ENCODE results near the gene HOATZ.

HOATZ gene

DNA sequence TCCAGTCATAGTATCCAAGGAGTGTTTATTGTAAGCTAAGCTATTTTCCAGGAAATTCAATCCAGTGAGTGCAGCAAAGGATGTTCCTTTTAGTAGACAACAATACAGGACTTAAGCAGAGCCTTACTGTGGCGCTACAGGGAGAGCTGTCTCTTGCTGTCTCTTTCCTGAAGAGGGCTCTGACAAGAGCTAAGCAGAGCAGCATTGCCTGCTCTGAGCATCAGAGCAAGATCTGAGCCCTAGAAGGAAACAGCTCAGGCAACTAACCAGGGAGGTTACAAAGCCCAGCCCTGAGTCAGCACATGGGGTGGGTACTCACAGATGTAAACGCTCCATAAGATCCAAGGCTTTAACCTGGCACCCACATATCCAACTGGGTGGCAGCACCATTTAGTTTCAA, 33.9 kb downstream of the HOATZ start:
- no peaks in the 10 kb centered on the region for H3K9me3 ChIP-seq (ENCODE audit: low read length)
- H3K79me2 ChIP-seq (ENCODE audit: insufficient read depth, low read length), result no peaks in the 10 kb centered on the region
- H3K9ac ChIP-seq (ENCODE audit: low read length), result no peak overlapping the region
- no peak for TF ChIP-seq EZH2 (IDR thresholded peaks at IDR 0.05; ENCODE audit: borderline replicate concordance, low read length)
- TF ChIP-seq, protein P1, sequence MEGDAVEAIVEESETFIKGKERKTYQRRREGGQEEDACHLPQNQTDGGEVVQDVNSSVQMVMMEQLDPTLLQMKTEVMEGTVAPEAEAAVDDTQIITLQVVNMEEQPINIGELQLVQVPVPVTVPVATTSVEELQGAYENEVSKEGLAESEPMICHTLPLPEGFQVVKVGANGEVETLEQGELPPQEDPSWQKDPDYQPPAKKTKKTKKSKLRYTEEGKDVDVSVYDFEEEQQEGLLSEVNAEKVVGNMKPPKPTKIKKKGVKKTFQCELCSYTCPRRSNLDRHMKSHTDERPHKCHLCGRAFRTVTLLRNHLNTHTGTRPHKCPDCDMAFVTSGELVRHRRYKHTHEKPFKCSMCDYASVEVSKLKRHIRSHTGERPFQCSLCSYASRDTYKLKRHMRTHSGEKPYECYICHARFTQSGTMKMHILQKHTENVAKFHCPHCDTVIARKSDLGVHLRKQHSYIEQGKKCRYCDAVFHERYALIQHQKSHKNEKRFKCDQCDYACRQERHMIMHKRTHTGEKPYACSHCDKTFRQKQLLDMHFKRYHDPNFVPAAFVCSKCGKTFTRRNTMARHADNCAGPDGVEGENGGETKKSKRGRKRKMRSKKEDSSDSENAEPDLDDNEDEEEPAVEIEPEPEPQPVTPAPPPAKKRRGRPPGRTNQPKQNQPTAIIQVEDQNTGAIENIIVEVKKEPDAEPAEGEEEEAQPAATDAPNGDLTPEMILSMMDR (IDR thresholded peaks at IDR 0.05; ENCODE audit: low read length), result no peak
- H3F3A ChIP-seq (ENCODE audit: insufficient read depth, low read length), result no peaks in the 10 kb centered on the region
- no peak overlapping the region for H3K4me2 ChIP-seq (ENCODE audit: low read length)
- no peaks in the 10 kb centered on the region for H4K20me1 ChIP-seq (ENCODE audit: insufficient read depth, low read length)
- H3K9me2 ChIP-seq (ENCODE audit: low read depth, low read length), result no peaks in the 10 kb centered on the region
- H3K36me3 ChIP-seq (ENCODE audit: insufficient read depth, low read length), result no peaks in the 10 kb centered on the region
- no peak overlapping the region for H2AFZ ChIP-seq (ENCODE audit: low read length)
- no peak overlapping the region for H3K4me3 ChIP-seq (ENCODE audit: low read depth, low read length, poor library complexity, severe bottlenecking)
- H3K27me3 ChIP-seq (ENCODE audit: insufficient read depth, low read length), result peaks cover 8% of the 10 kb centered on the region
- H3K4me1 ChIP-seq (ENCODE audit: insufficient read depth, low read length, severe bottlenecking), result no peaks in the 10 kb centered on the region
- H3K27ac ChIP-seq (ENCODE audit: low read depth, low read length, poor library complexity, severe bottlenecking), result no peak overlapping the region

- H2AFZ ChIP-seq (ENCODE audit: low read length), result no peak overlapping the region
- no peak overlapping the region for H3K9ac ChIP-seq (ENCODE audit: low read length)
- TF ChIP-seq EZH2 (IDR thresholded peaks at IDR 0.05; ENCODE audit: borderline replicate concordance, low read length), result no peak
- TF ChIP-seq, protein P1 (IDR thresholded peaks at IDR 0.05; ENCODE audit: low read length), result no peak
Measured at GRCh38 chr11:111549196-111549868, 34.8 kb downstream of the HOATZ start.

GRCh38 chr11:111549869-111550203, 35.3 kb downstream of the HOATZ start:
- H4K20me1 ChIP-seq (ENCODE audit: insufficient read depth, low read length), result no peaks in the 10 kb centered on the region
- H3K4me1 ChIP-seq (ENCODE audit: insufficient read depth, low read length, severe bottlenecking), result no peaks in the 10 kb centered on the region
- no peak overlapping the region for H3K9ac ChIP-seq (ENCODE audit: low read length)
- H3K27me3 ChIP-seq (ENCODE audit: insufficient read depth, low read length), result peaks cover 8% of the 10 kb centered on the region
- H3F3A ChIP-seq (ENCODE audit: insufficient read depth, low read length), result no peaks in the 10 kb centered on the region
- H3K27ac ChIP-seq (ENCODE audit: low read depth, low read length, poor library complexity, severe bottlenecking), result no peak overlapping the region
- H3K79me2 ChIP-seq (ENCODE audit: insufficient read depth, low read length), result no peaks in the 10 kb centered on the region
- no peaks in the 10 kb centered on the region for H3K36me3 ChIP-seq (ENCODE audit: insufficient read depth, low read length)
- TF ChIP-seq EZH2 (IDR thresholded peaks at IDR 0.05; ENCODE audit: borderline replicate concordance, low read length), result no peak
- TF ChIP-seq, protein P1 (IDR thresholded peaks at IDR 0.05; ENCODE audit: low read length), result no peak
- H2AFZ ChIP-seq (ENCODE audit: low read length), result no peak overlapping the region
- no peak overlapping the region for H3K4me2 ChIP-seq (ENCODE audit: low read length)
- no peaks in the 10 kb centered on the region for H3K9me2 ChIP-seq (ENCODE audit: low read depth, low read length)
- H3K9me3 ChIP-seq (ENCODE audit: low read length), result no peaks in the 10 kb centered on the region
- no peak overlapping the region for H3K4me3 ChIP-seq (ENCODE audit: low read depth, low read length, poor library complexity, severe bottlenecking)

More at GRCh38 chr11:111549196-111549868, 34.8 kb downstream of the HOATZ start:
- Histone ChIP-seq H3K4me1 (ENCODE audit: insufficient read depth, low read length, severe bottlenecking) (no peaks in the 10 kb centered on the region), H3F3A (ENCODE audit: insufficient read depth, low read length) (no peaks in the 10 kb centered on the region), H3K4me3 (ENCODE audit: low read depth, low read length, poor library complexity, severe bottlenecking) (no peak overlapping the region), H4K20me1 (ENCODE audit: insufficient read depth, low read length) (no peaks in the 10 kb centered on the region), H3K79me2 (ENCODE audit: insufficient read depth, low read length) (no peaks in the 10 kb centered on the region), H3K9me2 (ENCODE audit: low read depth, low read length) (no peaks in the 10 kb centered on the region), H3K27me3 (ENCODE audit: insufficient read depth, low read length) (peaks cover 8% of the 10 kb centered on the region), H3K4me2 (ENCODE audit: low read length) (no peak overlapping the region), H3K27ac (ENCODE audit: low read depth, low read length, poor library complexity, severe bottlenecking) (no peak overlapping the region), H3K9me3 (ENCODE audit: low read length) (no peaks in the 10 kb centered on the region), H3K36me3 (ENCODE audit: insufficient read depth, low read length) (no peaks in the 10 kb centered on the region)
